Measurements from ENCODE around the gene PRKAR1B. TPM values are rescaled to one million over a fixed set of nuclear protein-coding genes. Genes with fewer than 3 reads are reported as not detected.

The PRKAR1B gene
- total RNA-seq, 1 donor from 2014 or later: 21.7 TPM

DNA sequence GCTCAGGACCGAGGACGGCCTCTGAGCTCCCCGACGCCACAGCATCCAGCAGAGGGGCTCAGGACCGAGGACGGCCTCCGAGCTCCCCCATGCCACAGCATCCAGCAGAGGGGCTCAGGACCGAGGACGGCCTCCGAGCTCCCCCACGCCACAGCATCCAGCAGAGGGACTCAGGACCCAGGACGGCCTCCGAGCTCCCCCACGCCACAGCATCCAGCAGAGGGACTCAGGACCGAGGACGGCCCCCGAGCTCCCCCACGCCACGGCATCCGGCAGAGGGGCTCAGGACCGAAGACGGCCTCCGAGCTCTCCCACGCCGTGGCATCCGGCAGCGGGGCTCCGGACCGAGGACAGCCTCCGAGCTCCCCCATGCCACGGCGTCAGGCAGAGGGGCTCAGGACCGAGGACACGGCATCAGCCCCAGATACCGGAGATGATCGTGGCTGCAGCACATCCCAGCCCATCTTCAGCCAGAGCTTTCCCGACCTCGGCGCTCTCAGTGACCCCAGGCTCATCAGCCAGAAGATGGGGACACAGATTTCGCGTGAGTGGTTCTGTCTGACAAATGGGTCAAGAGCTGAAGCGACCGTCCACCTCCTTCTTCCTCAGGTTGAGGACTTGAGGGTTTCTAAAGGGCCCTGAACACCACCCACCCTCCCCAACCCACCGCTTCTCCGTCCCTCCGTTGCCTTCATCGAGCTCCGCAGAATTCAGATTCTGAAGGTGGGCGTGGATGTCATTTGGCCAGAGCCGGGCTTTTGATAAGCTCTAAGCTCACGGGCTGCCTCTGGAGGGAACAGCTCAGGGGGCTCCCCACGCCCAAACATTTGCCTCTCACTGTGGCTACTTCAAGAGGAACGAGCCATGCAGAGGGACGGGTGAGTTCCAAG, 56.3 kb downstream of the PRKAR1B start:
- H3K36me3 Mint-ChIP-seq (ENCODE audit: low read depth, unreplicated experiment): peaks cover 25% of the 10 kb centered on the region
- peaks cover 2% of the 10 kb centered on the region for H3K27me3 Mint-ChIP-seq (ENCODE audit: unreplicated experiment)
- no peaks in the 10 kb centered on the region for H3K4me1 Mint-ChIP-seq (ENCODE audit: unreplicated experiment)
- no peak overlapping the region for H3K27ac Mint-ChIP-seq (ENCODE audit: unreplicated experiment)
- no peak for DNase-seq (ENCODE audit: low spot score)
- H3K9me3 Mint-ChIP-seq (ENCODE audit: unreplicated experiment): no peaks in the 10 kb centered on the region
- H3K4me3 Mint-ChIP-seq (ENCODE audit: unreplicated experiment): no peak overlapping the region
- TF ChIP-seq, protein P1, sequence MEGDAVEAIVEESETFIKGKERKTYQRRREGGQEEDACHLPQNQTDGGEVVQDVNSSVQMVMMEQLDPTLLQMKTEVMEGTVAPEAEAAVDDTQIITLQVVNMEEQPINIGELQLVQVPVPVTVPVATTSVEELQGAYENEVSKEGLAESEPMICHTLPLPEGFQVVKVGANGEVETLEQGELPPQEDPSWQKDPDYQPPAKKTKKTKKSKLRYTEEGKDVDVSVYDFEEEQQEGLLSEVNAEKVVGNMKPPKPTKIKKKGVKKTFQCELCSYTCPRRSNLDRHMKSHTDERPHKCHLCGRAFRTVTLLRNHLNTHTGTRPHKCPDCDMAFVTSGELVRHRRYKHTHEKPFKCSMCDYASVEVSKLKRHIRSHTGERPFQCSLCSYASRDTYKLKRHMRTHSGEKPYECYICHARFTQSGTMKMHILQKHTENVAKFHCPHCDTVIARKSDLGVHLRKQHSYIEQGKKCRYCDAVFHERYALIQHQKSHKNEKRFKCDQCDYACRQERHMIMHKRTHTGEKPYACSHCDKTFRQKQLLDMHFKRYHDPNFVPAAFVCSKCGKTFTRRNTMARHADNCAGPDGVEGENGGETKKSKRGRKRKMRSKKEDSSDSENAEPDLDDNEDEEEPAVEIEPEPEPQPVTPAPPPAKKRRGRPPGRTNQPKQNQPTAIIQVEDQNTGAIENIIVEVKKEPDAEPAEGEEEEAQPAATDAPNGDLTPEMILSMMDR (IDR thresholded peaks at IDR 0.05; ENCODE audit: unreplicated experiment): no peak

DNA sequence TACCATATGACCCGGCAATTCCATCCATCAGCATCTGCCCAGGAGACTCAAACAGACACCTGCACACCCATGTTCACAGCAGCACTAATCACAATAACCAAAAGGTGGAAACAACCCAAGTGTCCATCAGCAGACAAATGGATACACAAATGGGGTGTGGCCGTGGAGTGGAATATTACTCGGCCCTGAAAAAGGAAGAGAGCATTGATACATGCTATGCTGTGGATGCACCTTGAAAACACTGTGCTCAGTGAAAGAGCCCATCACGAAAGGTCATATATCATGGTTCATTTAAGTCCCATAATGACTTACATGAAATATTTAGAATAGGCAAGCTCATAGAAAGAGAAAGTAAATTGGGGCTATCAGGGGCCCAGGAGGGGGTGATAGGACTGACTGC, 58.1 kb downstream of the PRKAR1B start:
- no peaks in the 10 kb centered on the region for H3K4me1 Mint-ChIP-seq (ENCODE audit: unreplicated experiment)
- H3K27ac Mint-ChIP-seq (ENCODE audit: unreplicated experiment): no peak overlapping the region
- H3K36me3 Mint-ChIP-seq (ENCODE audit: low read depth, unreplicated experiment): peaks cover 9% of the 10 kb centered on the region
- no peak overlapping the region for H3K4me3 Mint-ChIP-seq (ENCODE audit: unreplicated experiment)
- H3K27me3 Mint-ChIP-seq (ENCODE audit: unreplicated experiment): peaks cover 2% of the 10 kb centered on the region
- no peaks in the 10 kb centered on the region for H3K9me3 Mint-ChIP-seq (ENCODE audit: unreplicated experiment)
- DNase-seq (ENCODE audit: low spot score): no peak
- TF ChIP-seq, protein P1 (IDR thresholded peaks at IDR 0.05; ENCODE audit: unreplicated experiment): no peak

DNA sequence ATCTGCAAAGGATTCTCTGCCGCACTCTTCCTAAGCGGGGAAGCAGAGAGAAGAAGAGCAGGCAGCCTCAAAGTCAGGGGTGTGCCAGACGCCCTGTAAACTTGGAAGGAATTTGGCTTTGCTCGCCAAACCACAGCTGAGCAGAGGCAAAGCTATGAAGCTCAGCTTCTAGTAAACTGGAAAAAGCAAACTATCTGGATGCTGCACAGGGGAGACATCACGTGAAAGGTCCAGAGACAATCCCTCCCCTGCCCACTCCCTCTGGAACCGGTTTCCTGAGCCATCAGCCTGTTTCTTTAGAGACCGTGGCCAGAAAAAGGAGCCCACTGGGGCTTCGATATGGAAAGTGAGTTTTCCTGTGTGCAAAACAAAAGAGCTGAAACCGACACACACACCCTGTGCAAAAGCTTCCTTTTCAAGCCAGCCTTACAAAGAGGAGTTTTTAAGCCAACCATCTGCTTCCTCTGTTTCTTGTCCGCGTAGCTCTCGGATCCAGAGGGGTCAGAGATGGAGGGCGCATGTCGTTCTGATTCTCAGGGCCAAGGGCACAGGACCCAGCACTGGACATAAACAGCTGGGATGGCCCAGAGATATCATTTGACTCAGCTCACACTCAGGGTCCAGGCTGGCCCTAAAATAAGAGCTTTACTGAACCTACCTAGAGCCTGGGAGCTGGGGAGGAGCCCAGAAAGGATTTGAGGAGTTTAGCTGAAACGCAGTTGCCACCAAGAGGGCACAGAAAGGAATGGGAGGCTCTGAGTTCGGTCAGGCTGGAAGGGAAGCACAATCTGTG, 58.7 kb downstream of the PRKAR1B start:
- no peak overlapping the region for H3K27ac Mint-ChIP-seq (ENCODE audit: unreplicated experiment)
- TF ChIP-seq, protein P1 (IDR thresholded peaks at IDR 0.05; ENCODE audit: unreplicated experiment): no peak
- peaks cover 7% of the 10 kb centered on the region for H3K36me3 Mint-ChIP-seq (ENCODE audit: low read depth, unreplicated experiment)
- peaks cover 2% of the 10 kb centered on the region for H3K27me3 Mint-ChIP-seq (ENCODE audit: unreplicated experiment)
- H3K9me3 Mint-ChIP-seq (ENCODE audit: unreplicated experiment): no peaks in the 10 kb centered on the region
- DNase-seq (ENCODE audit: low spot score): no peak
- no peak overlapping the region for H3K4me3 Mint-ChIP-seq (ENCODE audit: unreplicated experiment)
- H3K4me1 Mint-ChIP-seq (ENCODE audit: unreplicated experiment): no peaks in the 10 kb centered on the region

GRCh38 chr7:666454-667292, 60.4 kb downstream of the PRKAR1B start:
- Mint-ChIP-seq H3K4me3 (ENCODE audit: unreplicated experiment) (no peak overlapping the region), H3K36me3 (ENCODE audit: low read depth, unreplicated experiment) (peaks cover 7% of the 10 kb centered on the region), H3K9me3 (ENCODE audit: unreplicated experiment) (no peaks in the 10 kb centered on the region), H3K4me1 (ENCODE audit: unreplicated experiment) (no peaks in the 10 kb centered on the region), H3K27ac (ENCODE audit: unreplicated experiment) (no peak overlapping the region), H3K27me3 (ENCODE audit: unreplicated experiment) (peaks cover 2% of the 10 kb centered on the region)
- DNase-seq (ENCODE audit: low spot score): no peak
- TF ChIP-seq, protein P1 (IDR thresholded peaks at IDR 0.05; ENCODE audit: unreplicated experiment): no peak

All from endothelial cell (in vitro differentiated cells).